Hematopoietic multipotent progenitor cell treated with erythropoietin and hydrocortisone succinate and interleukin-3 and kit ligand, for 6 days (in vitro differentiated cells): Measurements from ENCODE around the gene DTWD1.
"Not testable (repeated sequence)": the region's sequence is repeated elsewhere in the genome, so short reads cannot be mapped to it uniquely, and the experiment has no call there.

Experiments used
- DNase-seq: peaks from one replicate; pipeline ENCODE4 v3.0.0-alpha.2; 2015

The DTWD1 gene

DNA sequence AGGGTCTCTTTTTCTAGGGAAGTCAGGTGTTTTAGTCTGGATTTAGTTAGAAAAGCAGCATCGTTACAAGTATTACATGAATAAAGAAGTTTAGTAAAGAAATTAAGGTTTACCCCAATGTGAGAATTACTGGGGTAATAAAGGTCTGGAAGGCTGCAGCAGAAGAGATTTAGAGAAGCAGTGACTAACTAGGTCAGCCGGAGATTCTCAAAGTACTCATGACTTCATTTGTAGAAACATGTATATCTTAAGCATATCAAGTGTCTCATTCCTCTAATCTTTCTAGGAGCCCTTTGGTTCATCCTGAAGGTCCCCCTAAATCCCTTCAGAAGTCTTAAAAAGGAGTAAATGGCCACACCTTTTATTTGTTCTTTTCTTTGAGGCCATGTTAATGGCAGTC lies 26.0 kb downstream of the DTWD1 start:
- DNase-seq = no peak

DNA sequence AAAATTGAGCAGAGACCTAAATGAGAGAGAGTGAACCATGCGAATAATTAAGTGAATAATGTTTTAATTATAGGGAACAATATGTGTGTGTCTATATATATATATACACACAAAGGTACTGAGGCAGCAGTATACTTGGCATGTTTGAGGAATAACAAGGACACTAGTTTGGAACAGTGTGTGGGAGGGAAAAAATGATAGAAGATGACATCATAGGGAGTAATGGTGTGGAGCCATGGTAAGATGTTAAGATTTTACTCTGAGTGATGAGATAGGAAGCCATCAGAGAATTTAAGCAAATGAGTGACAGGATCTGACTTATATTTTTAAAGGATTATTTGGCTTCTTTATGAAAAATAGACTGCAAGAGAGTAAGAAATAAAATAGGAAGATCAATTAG lies 29.1 kb downstream of the DTWD1 start:
- no peak for DNase-seq

DNA sequence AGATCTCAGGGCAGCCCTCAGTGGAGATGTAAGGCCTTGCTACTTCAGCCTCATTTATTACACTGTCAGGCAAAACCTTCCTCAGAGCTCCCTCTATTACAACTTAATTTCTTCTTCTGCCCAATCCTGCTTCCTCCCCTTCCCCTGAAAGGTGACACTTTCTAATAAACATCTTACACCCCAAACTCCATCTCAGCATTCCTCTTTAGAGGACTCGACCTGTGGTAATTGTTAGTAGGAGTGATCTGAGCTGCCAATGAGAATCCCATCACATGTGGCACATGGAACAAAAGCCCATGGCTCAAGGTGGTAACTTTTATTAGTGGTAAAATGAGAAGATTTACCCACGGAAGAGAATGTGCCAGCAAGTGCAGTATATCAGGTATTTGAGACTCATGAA lies 29.8 kb downstream of the DTWD1 start:
- DNase-seq = no peak

DNA sequence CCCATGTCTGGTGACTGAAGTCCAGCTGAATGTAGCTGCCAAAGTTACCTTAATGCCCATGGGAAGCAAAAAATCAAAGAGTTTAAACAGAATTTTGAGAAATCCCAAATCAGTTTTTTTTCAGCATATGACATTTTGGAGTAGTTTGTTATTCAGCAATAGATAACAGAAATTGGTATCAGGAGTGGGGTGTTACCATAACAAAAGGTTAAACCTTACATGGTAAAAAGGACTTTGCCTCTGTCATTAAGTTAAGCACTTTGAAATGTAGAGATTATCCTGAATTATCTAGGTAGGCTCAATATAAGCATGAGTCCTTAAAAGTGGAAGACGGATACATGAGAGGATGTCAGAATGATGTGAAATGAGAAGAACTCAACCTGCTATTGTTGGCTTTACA lies 32.1 kb downstream of the DTWD1 start:
- DNase-seq = no peak

DNA sequence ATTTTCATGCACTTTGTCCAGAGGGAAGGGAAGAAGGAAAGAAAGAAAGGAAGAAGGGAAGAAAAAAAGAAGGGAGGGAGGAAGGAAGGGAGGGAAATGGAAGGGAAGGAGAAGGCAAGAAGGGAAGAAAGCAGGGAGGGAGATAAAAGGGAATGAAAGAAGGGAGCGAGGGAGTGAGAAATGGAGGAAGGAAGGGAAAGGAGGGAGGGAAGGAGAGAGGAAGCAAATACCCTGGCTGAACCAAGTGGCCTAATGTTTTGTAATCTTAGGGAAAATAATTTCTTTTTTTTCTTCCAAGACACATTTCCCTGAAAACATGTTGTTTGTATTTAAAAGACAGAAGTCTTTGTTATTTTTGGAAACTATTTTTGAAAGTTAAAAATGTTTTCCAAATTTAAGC lies 35.9 kb downstream of the DTWD1 start:
- no peak for DNase-seq

DNA sequence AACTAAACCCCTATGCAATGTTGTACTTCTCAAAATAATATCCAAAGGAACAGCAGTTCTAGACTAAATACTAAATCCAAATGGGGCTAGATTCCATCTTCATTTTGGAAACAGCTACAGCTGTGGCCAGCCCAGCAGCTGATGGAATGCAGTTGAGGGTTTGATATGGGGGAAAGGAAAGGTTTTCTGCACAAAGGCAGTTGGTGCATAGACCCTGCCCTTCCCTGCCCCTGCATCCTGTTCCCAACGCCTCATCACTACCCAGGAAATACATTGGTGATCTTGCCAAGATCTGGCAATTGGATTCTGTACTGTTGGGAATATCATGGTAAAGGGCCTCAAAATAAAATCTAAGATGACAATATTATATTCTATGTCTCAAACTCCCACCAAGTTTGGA lies 43.9 kb downstream of the DTWD1 start:
- DNase-seq = no peak

DNA sequence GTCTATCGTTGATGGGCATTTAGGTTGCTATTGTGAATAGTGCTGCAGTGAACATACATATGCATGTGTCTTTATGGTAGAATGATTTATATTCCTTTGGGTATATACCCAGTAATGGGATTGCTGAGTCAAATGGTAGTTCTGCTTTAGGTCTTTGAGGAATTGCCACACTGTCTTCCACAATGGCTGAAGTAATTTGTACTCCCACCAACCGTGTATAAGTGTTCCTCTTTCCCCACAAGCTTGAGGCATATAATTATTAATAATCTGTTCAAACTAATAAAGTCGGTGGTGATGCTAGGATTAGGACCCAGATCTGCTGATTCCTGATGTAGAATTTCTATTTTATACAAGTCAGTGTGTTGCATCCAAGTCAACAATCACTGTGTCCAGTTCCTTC lies 45.6 kb downstream of the DTWD1 start:
- DNase-seq = not testable (repeated sequence)

DNA sequence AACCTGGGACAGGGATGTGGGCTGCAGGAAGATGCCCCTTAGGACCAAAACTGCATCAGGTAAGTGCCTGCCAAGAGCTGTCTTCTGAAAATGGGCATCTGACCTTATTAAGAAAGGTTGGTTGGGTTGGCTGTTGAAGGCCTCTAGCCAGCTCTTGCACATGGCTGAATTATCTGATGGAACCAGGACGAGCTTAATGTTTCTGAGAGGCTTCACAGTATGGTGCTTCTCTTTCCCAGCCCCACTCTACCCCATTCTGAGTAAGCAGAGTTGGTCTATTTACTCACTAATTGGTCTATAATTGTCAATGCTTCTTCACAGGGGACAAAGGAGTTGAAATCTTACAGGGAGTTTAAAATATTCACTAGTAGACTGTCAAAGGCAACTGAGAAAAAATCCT lies 48.4 kb downstream of the DTWD1 start:
- DNase-seq = no peak

DNA sequence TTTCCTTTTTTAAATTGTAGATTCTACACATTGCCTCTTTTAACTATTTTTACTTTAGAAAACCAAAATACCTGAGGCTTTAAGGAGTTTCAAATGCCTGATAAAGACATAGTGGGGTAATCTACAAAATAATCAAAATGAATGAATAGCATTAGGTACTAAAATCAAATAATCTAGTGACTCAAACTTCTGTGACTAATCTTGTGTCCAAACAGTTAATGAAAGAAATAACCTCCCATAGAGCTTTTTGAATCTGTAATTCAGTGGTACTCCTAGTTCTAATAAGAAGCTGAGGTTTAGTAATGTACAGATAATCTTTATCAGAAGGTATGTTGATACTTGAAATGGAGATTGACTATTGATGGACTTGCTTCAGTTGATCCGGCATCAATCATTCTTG lies 53.0 kb downstream of the DTWD1 start:
- DNase-seq = no peak

DNA sequence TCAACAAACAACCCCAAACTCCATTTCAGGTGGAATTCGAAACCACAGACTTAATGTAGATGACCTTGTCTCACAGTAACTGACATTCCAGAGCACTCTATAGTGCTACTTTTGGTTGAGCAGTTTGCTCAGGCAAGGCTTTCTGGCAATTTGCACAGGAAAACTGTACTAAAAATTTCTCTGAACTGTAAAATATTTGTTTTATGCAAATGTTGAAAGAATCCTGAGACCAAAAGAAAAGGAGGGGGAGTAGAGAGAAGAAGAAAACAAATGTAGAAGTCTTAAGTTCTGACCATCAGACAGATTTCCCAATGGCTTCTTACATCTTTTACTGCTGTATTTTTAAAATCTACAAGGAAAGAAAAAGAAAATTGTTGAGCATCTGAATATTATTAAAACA lies 53.5 kb downstream of the DTWD1 start:
- no peak for DNase-seq

DNA sequence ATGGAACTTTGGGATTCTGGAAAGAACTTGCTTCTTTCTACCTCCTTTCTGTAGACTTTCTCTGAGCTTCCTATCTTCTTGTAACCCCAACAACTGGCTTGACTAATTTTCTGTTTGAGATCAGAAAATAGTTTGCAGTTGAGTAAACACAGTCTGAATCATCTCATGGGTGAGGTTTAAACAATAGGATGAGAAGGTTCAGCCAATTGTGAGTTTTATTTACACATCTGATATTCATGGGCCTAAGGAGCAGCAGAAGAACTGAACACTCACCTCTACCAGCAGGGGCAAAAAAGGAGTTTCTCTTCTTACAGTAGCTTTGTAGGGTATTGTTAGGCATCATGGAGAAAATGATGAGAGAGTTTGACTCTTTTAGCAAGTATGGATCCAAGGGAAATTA lies 54.2 kb downstream of the DTWD1 start:
- no peak for DNase-seq

DNA sequence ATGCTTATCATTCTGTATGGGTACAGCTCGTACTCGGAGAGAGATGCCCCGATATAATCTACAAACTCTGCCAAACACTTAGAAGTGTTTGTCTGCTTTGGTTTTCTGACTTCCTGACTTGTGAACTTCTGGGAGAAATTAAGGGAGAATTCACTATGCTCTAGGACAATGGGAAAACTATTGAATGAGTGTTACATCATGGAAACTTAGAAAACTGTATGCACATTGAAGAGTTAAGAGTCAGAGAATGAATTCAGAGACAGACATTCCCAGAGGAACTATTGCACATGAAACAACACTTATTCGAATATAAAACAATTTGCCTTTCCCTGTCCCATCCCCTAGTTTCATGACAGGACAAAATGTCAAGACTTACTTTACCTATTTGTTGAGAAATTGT lies 57.8 kb downstream of the DTWD1 start:
- no peak for DNase-seq

DNA sequence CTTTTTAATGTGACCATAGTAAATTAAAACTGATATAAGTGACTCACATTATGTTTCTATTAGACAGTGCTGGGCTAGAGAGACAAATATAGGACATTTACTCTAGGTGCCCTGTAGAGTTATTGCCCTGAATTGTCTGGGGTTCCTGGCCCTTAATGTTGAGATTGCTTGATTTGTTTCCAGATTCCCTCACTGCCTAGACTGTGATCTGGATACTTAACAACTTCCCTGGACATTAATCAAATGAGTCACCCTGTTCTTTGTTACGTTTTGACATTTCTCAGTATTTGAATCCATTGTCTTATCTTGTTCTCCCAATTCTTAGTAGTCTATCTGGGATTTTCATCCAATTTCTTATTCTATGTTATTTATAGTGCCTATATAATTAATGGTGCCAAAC lies 65.8 kb downstream of the DTWD1 start:
- DNase-seq = no peak

DNA sequence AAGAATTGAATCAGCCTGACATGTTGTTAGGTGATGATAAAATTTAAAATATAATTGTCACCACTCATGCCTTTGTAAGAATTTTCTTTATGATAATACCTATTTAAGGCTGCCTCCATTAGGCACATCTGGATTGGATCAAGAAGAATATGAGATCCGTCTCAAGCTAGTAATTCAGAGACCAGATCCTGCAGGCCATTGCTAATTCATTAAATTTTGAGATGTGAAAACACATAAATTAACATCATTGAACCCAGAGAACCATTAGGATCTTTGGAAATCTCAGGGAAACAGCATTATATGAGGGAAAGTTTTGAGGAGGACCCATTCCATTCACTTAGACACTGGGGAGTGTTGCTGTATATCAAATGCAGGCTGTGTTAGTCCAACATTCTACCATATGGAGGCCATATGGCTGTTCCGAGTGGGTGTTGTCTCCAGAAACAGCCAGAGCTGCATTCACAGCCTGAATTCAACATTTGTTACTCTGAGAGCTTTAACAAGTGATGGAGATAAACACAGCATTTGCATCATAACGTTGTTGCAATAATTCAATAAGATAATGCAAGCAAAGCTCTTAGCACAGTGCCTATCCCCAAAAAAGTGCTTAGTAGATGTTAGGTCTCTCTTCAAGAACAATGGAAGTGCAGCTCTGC lies 67.4 kb downstream of the DTWD1 start:
- DNase-seq = no peak

DNA sequence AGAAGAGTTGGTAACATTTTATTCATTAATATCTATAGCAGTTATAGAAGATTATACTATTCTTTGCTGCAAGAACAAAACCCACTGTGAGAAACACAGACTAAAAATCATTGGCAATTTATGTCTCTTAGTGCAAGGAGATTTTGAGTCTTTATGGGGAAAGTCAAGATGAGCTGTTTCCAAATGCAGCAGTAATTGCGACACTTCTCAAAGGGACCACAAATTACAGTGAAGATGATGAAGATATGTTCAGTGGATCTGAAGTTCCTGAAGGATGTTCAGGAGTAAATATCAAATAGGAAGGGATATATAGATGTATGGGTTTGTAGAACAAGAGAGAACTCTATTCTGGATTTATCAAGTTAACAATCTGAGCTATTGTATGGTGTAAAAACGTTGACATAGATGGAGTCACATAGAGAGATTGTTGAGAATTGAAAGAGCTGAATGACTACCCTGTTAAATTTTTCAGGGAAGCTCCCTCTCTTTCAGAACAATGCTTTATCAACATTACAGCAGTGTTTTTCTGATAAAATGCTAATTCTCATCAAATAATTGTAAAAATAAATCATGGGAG lies 71.8 kb downstream of the DTWD1 start:
- DNase-seq = no peak

DNA sequence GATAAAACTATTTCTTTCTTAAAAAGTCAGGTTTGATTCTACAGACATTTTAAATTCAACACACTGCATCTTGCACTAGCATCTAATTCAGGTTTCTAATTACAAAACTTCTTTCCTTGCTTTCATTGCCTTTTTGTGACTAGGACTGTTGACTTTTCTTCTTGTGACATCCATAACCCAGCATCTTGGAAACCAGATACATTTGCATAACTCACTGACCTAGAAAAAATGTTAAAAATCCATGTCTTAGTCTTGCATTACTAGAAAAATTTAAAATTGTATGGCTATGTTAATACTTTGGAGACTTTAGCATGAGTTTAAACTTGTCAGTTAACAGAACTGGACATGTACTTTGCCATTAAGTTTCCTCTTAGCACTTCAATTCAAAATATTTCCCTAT lies 72.7 kb downstream of the DTWD1 start:
- DNase-seq = no peak

DNA sequence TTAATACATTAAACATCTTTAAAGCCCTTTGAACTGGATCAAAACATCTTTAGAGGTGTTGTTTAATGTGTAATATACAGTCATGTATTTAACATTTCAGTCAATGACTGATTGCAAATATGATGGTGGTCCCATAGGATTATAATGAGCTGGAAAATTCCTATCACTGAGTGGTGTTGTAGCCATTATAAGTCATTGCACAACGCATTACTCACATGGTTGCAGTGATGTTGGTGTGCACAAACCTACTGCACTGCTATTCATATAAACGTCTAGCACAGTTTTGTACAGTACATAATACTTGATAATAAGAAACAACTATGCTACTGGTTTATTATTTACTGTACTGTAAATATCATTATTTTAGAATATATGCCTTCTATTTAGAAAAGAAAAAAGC lies 75.6 kb downstream of the DTWD1 start:
- DNase-seq = no peak

DNA sequence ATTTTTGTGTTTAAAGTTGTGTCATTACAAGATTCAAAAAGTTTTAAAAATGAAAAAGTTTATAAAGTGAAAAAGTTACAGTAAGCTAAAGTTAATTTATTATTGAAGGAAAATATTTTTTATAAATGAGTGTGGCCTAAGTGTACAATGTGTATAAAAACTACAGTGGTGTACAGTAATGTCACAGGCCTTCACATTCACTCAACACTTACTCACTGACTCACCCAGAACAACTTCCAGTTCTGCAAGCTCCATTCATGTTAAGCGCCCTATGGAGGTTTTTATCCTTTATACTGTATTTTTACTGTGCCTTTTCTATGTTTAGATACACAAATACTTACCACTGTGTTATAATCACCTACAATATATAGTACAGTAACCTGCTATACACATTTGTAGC lies 76.3 kb downstream of the DTWD1 start:
- DNase-seq = no peak

DNA sequence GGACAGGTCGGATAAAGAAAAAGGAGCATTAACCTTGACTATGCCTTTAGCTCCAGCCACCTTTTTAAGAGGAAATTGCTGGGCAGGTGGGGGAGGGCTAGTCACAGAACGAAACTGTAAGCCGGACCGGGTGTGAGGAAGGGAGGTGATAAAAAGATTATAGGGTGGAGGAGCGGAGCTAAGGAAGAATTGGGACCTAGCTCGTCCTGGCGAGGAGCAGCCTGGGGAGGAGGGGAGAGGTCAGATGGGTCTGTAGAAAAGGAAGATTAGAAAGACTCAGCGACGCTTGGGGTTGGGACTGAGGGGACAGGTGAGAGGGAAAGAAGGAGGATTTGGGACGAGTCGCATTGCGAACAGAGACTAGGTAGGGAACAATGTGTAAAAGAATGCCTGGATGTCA lies 82.1 kb downstream of the DTWD1 start:
- DNase-seq = not testable (repeated sequence)
